Epithelial cell of proximal tubule (primary cell): ENCODE results near the gene TUB. TPM values are rescaled to one million over a fixed set of nuclear protein-coding genes. Genes with fewer than 3 reads are reported as not detected.

Experiments used
- DNase-seq: peaks from one replicate; pipeline ENCODE4 v3.0.0-alpha.2; 2011; ENCODE audit warnings: low read depth
- H3K4me3 ChIP-seq: 2 replicates; pipeline ENCODE4 v1.5.1; 2011; ENCODE audit warnings: low read depth, mild to moderate bottlenecking, low read length
- CTCF ChIP-seq: conservative IDR thresholded peaks from 2 replicates; pipeline ENCODE4 v1.5.1; 2012; ENCODE audit warnings: low read depth, mild to moderate bottlenecking, low read length
- total RNA-seq: library from RNA; depleted of rRNA; stranded (reverse); fragments of >200 nt; gene quantifications from 2 replicates; pipeline ENCODE4 v1.2.3, GENCODE V29; 2015

The TUB gene
- total RNA-seq, 1 donor from 2014 or later, result 3.2 TPM

GRCh38 chr11:8111636-8112035, 30.6 kb downstream of the TUB start:
- no peak for TF ChIP-seq CTCF
- DNase-seq, result no peak

DNA sequence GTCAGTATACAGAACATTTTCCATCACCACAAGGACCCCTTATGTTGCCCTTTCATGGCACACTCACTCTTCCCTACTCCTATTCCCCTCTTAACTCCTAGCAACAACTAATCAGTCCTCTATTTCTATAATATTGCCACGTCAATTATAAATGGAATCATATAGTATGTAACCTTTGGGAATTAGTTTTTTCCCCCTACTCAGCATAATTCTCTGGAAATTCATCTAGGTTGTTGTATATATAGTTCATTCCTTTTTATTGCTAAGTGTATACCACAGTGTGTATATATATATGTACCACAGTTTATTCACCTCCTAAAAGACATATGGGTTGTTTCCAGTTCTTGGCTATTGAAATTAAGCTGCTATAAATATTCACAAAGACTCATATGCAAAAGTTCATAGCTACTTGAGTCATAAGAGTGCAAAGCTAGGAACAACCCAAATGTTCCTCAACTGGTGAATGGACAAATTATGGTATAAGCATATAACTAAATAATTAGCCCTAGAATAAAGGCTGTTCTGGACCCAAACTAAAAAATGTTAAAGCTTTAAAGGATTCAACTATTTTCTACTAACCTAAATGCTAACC, 41.3 kb downstream of the TUB start:
- no peak for DNase-seq
- TF ChIP-seq CTCF, result no peak
- H3K4me3 ChIP-seq, result no peak overlapping the region

More at GRCh38 chr11:8111636-8112035, 30.6 kb downstream of the TUB start:
- H3K4me3 ChIP-seq, result no peak overlapping the region

- H3K4me3 ChIP-seq, result no peak overlapping the region
- DNase-seq, result no peak
- TF ChIP-seq CTCF, result no peak
These were observed 45.8 kb downstream of the TUB start for GRCh38 chr11:8126649-8127289.

DNA sequence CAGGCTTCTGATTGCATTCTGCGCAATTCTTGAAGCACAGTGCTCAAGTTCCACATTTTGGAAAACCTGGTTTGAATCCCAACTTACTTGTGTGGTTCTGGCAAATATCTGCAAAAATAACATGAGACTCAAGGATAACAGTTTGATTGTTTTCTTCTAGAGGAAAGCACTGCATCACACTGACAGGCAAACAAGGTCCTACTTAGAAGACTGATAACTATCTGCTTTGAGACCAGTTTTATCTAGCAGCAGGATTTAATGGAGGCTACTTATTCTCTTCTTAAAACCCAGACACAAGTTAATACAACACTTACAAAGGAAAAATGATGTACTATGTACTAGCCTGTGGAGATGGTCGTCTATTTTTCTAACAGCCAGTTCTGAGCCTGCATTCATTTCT, 46.4 kb downstream of the TUB start:
- no peak for TF ChIP-seq CTCF
- DNase-seq, result no peak
- H3K4me3 ChIP-seq, result no peak overlapping the region

GRCh38 chr11:8138526-8138925, 57.5 kb downstream of the TUB start:
- no peak overlapping the region for H3K4me3 ChIP-seq
- no peak for DNase-seq
- TF ChIP-seq CTCF, result no peak

DNA sequence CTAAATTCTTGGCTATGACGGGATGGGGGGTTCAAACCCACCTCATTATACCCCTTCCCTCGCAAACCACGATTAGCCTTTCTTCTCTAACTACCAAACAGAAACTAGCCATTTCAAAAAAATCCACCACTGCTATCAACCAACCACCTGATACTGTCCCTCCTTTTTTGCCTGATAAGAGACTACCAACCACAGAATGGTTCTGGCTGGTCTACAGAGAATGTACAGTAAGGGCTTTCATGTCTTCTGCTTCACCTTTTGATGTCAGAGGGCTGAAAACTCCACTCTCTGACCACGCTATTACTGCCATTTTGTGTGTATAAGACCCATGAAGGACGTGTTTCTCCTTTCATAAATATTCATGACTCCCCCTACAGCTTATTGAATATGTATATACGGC, 68.7 kb downstream of the TUB start:
- H3K4me3 ChIP-seq, result no peak overlapping the region
- TF ChIP-seq CTCF, result no peak
- DNase-seq, result no peak

Other genes with a start within 250 kb of the TUB start
- not detected in 2 replicates for gene OR10A6, start 149.9 kb upstream of the TUB start, total RNA-seq
- not detected in 2 replicates for gene OR10A3, start 139.5 kb upstream of the TUB start, total RNA-seq
- not detected in 2 replicates for gene NLRP10, start 115.8 kb upstream of the TUB start, total RNA-seq
- gene EIF3F, start 93.9 kb upstream of the TUB start, total RNA-seq, result 306 and 357 TPM in 2 replicates
- gene RIC3, start 87.8 kb downstream of the TUB start, total RNA-seq, result 0.92 and 1.6 TPM in 2 replicates
- not detected in 2 replicates for gene LMO1, start 182.7 kb downstream of the TUB start, total RNA-seq